HepG2 (cell line): Measurements from ENCODE around the gene MCM3AP. TPM values are rescaled to one million over a fixed set of nuclear protein-coding genes. Genes with fewer than 3 reads are reported as not detected.

Experiments
- ATAC-seq: fragments of 200-7000 bp; cut with Tn5 transposase; 3 replicates; pipeline ENCODE4 v1.9.1; 2020; ENCODE audit warnings: mild to moderate bottlenecking, moderate library complexity
- BruUV-seq: library from RNA; stranded (reverse); fragments of 400-500 nt; replicated peaks from 2 replicates; lab custom pipeline; 2021; lab: Mats Ljungman, UMichigan
- CTCF ChIA-PET: fragments of 300-600 bp; formaldehyde crosslinking; extraction: SDS; loops from one replicate; lab custom pipeline; 2021; ENCODE audit warnings: low total read pairs, inconsistent platforms, low intra/inter-chr PET ratio; lab: Yijun Ruan, JAX
- POLR2A ChIA-PET: fragments of 350-600 bp; sonication (Branson Sonifier 250); formaldehyde crosslinking; loops from one replicate; lab custom pipeline; 2020; ENCODE audit warnings: antibody characterized with exemption, inconsistent platforms; lab: Yijun Ruan, JAX
- DNase-seq: peaks from one replicate; pipeline ENCODE4 v3.0.0-alpha.2; 2015; ENCODE audit warnings: low spot score
- FAIRE-seq: peaks from 3 replicates; lab custom pipeline; 2011; peaks lifted over from hg19 to GRCh38; lab: Jason Lieb, UNC
- H2AFZ ChIP-seq: one replicate; pipeline ENCODE4 v1.6.1; 2011; ENCODE audit warnings: low read length, inconsistent platforms
- H3K27ac ChIP-seq: fragments of 300-600 bp; 3 replicates; pipeline ENCODE4 v1.8.0; 2011; ENCODE audit warnings: mixed run types, mild to moderate bottlenecking, mixed read lengths, low read length, inconsistent platforms; ENCODE audit not compliant: insufficient read depth; ENCODE audit errors: extremely low read length
- H3K27me3 ChIP-seq, 2 experiments: fragments of 200-600 bp in 1 of 2; 2 replicates in 1 of 2; 3 replicates in 1 of 2; pipeline versions ENCODE4 v1.6.0 to v1.8.0; 2011; ENCODE audit warnings: low read length in 2 of 2, mild to moderate bottlenecking in 2 of 2, moderate library complexity in 2 of 2, inconsistent platforms in 1 of 2; ENCODE audit not compliant: insufficient read depth in 2 of 2, control insufficient read depth in 1 of 2
- H3K36me3 ChIP-seq, 2 experiments: fragments of 200-600 bp in 1 of 2; replicated peaks in 1 of 2; 2 replicates in 1 of 2; 3 replicates in 1 of 2; pipeline versions ENCODE4 v1.5.1 to v1.8.0; 2011; ENCODE audit warnings: low read length in 2 of 2, inconsistent platforms in 1 of 2; ENCODE audit not compliant: insufficient read depth in 2 of 2, control insufficient read depth in 1 of 2
- H3K4me1 ChIP-seq: 2 replicates; pipeline ENCODE4 v1.5.1; 2012; ENCODE audit warnings: low read length, inconsistent platforms; ENCODE audit not compliant: insufficient read depth
- H3K4me2 ChIP-seq: 2 replicates; pipeline ENCODE4 v1.6.0; 2011; ENCODE audit warnings: low read depth, low read length, inconsistent platforms
- H3K4me3 ChIP-seq, 3 experiments: fragments of 200-600 bp in 1 of 3; sonication (generic), shearing (Covaris generic) in 1 of 3; replicated peaks in 1 of 3; 2 replicates each; pipeline ENCODE4 v1.5.1; 2011 to 2016; ENCODE audit warnings: low read length in 3 of 3, inconsistent platforms in 2 of 3, low read depth in 2 of 3, mild to moderate bottlenecking in 2 of 3, control low read depth in 1 of 3, mixed read lengths in 1 of 3; ENCODE audit not compliant: insufficient read depth in 1 of 3
- H3K79me2 ChIP-seq: one replicate; pipeline ENCODE4 v1.6.1; 2011; ENCODE audit warnings: low read length, inconsistent platforms; ENCODE audit not compliant: insufficient read depth
- H3K9ac ChIP-seq: 2 replicates; pipeline ENCODE4 v1.6.0; 2011; ENCODE audit warnings: mild to moderate bottlenecking, low read depth, low read length, inconsistent platforms; ENCODE audit not compliant: insufficient read depth
- H3K9me3 ChIP-seq: 2 replicates; pipeline ENCODE4 v1.5.1; 2012; ENCODE audit warnings: mild to moderate bottlenecking, low read length
- H4K20me1 ChIP-seq: 2 replicates; pipeline ENCODE4 v1.6.0; 2011; ENCODE audit warnings: inconsistent platforms, mild to moderate bottlenecking, low read length, moderate library complexity; ENCODE audit not compliant: insufficient read depth
- AKAP8 ChIP-seq: sonication (generic); formaldehyde crosslinking; IDR thresholded peaks from 2 replicates; pipeline ENCODE4 v1.5.1; 2020; ENCODE audit warnings: mild to moderate bottlenecking, missing genetic modification reagents
- BRD4 ChIP-seq: sonication (generic); formaldehyde crosslinking; IDR thresholded peaks from 2 replicates; pipeline ENCODE4 v1.4.0; 2020; ENCODE audit warnings: missing genetic modification reagents
- DNMT3B ChIP-seq: conservative IDR thresholded peaks from 2 replicates; pipeline ENCODE4 v1.6.1; 2016; ENCODE audit warnings: missing biosample characterization, control low read depth
- FOSL2 ChIP-seq: sonication (generic); formaldehyde crosslinking; IDR thresholded peaks from 2 replicates; pipeline ENCODE4 v1.4.0; 2020; ENCODE audit warnings: missing genetic modification reagents
- KLF12 ChIP-seq: sonication (generic); formaldehyde crosslinking; IDR thresholded peaks from 2 replicates; pipeline ENCODE4 v1.4.0; 2020; ENCODE audit warnings: missing genetic modification reagents, borderline replicate concordance
- KLF6 ChIP-seq: IDR thresholded peaks from 2 replicates; pipeline ENCODE4 v1.8.0; 2016; ENCODE audit warnings: missing biosample characterization, missing genetic modification reagents
- RBAK ChIP-seq: sonication (generic); formaldehyde crosslinking; IDR thresholded peaks from 2 replicates; pipeline ENCODE4 v1.5.1; 2020; ENCODE audit warnings: mild to moderate bottlenecking, missing genetic modification reagents
- SOX6 ChIP-seq, 2 experiments: fragments of 450-650 bp in 1 of 2; sonication (generic) in 1 of 2; formaldehyde crosslinking in 1 of 2; IDR thresholded peaks; 2 replicates each; pipeline versions ENCODE4 v1.4.0 to v1.6.1; 2017 to 2020; ENCODE audit warnings: antibody characterized with exemption in 1 of 2, mild to moderate bottlenecking in 1 of 2, missing genetic modification reagents in 1 of 2
- ZKSCAN8 ChIP-seq: IDR thresholded peaks from 2 replicates; pipeline ENCODE4 v1.6.1; 2016; ENCODE audit warnings: borderline replicate concordance, missing genetic modification reagents, missing compliant biosample characterization
- ZNF446 ChIP-seq: sonication (generic); formaldehyde crosslinking; IDR thresholded peaks from 2 replicates; pipeline ENCODE4 v1.5.0; 2020; ENCODE audit warnings: mild to moderate bottlenecking, missing genetic modification reagents
- ZNF562 ChIP-seq: sonication (generic); formaldehyde crosslinking; IDR thresholded peaks from 2 replicates; pipeline ENCODE4 v1.8.0; 2022; ENCODE audit warnings: missing genetic modification reagents, borderline replicate concordance
- ZNF564 ChIP-seq: sonication (generic); formaldehyde crosslinking; IDR thresholded peaks from 2 replicates; pipeline ENCODE4 v1.8.1; 2023; ENCODE audit warnings: mild to moderate bottlenecking, missing genetic modification reagents
- ZNF619 ChIP-seq: sonication (generic); formaldehyde crosslinking; IDR thresholded peaks from 2 replicates; pipeline ENCODE4 v1.4.0; 2020; ENCODE audit warnings: mild to moderate bottlenecking, missing genetic modification reagents
- ZNF761 ChIP-seq: sonication (generic); formaldehyde crosslinking; conservative IDR thresholded peaks from 2 replicates; pipeline ENCODE4 v1.4.0; 2020; ENCODE audit warnings: mild to moderate bottlenecking, missing genetic modification reagents
- WGBS: methylation state at CpG from one replicate; pipeline ENCODE4 v1.1.6; 2017; ENCODE audit warnings: low lambda C conversion rate; 5-methylcytosine and 5-hydroxymethylcytosine counted together
- in situ Hi-C: cut with HindIII; loops from 2 replicates; pipeline ENCODE4 v1.10.0; 2017; ENCODE audit warnings: low pct_unique_long_range_greater_than_20kb; ENCODE audit not compliant: extremely low pct_ligation_motif_present
- intact Hi-C: fragments of 100-400 bp; cut with micrococcal nuclease; formaldehyde crosslinking; loops from one replicate; pipeline ENCODE4 v1.10.0; 2022; ENCODE audit not compliant: unreplicated experiment
- polyA plus RNA-seq, 8 experiments: library from polyadenylated mRNA; depleted of rRNA in 3 of 8; stranded (reverse) in 7 of 8; unstranded in 1 of 8; fragments of >200 nt; fragmentation: Illumina TruSeq in 4 of 8; extraction: Trizol in 4 of 8; gene quantifications; 2 replicates each; pipeline versions ENCODE4 v1.2.1 to v1.2.3, GENCODE V29; 2011 to 2016; ENCODE audit warnings: low read depth in 4 of 8, missing spikeins in 1 of 8, mixed read lengths in 1 of 8; ENCODE audit not compliant: insufficient read depth in 1 of 8
- total RNA-seq, 5 experiments: library from RNA; depleted of rRNA; stranded (reverse); fragments of >200 nt; fragmentation: Illumina TruSeq; extraction: Trizol; gene quantifications; 2 replicates each; pipeline ENCODE4 v1.2.3, GENCODE V29; 2016; ENCODE audit warnings: low read depth in 1 of 5
- TF ChIP-seq, protein P1 (sequence below): sonication (generic); formaldehyde crosslinking; IDR thresholded peaks from 2 replicates; pipeline ENCODE4 v1.5.0; 2020; ENCODE audit warnings: missing genetic modification reagents
- TF ChIP-seq, protein P2 (sequence below): sonication (generic); formaldehyde crosslinking; IDR thresholded peaks from 2 replicates; pipeline ENCODE4 v1.8.0; 2022; ENCODE audit warnings: mild to moderate bottlenecking, missing genetic modification reagents, moderate library complexity
- TF ChIP-seq, protein P3 (sequence below): sonication (generic); formaldehyde crosslinking; IDR thresholded peaks from 2 replicates; pipeline ENCODE4 v1.5.0; 2020; ENCODE audit warnings: missing genetic modification reagents
- TF ChIP-seq, protein P4 (sequence below): sonication (generic); formaldehyde crosslinking; IDR thresholded peaks from 2 replicates; pipeline ENCODE4 v1.4.0; 2020; ENCODE audit warnings: missing genetic modification reagents
- TF ChIP-seq, protein P5 (sequence below): sonication (generic); formaldehyde crosslinking; IDR thresholded peaks from 2 replicates; pipeline ENCODE4 v1.5.0; 2020; ENCODE audit warnings: mild to moderate bottlenecking, missing genetic modification reagents

The MCM3AP gene
- total and polyA plus RNA-seq, 2 of the 13 experiments (the other 11 are each of a cell fraction or from before 2014, with no cell fraction given), result 27.0 to 54.7 TPM

DNA sequence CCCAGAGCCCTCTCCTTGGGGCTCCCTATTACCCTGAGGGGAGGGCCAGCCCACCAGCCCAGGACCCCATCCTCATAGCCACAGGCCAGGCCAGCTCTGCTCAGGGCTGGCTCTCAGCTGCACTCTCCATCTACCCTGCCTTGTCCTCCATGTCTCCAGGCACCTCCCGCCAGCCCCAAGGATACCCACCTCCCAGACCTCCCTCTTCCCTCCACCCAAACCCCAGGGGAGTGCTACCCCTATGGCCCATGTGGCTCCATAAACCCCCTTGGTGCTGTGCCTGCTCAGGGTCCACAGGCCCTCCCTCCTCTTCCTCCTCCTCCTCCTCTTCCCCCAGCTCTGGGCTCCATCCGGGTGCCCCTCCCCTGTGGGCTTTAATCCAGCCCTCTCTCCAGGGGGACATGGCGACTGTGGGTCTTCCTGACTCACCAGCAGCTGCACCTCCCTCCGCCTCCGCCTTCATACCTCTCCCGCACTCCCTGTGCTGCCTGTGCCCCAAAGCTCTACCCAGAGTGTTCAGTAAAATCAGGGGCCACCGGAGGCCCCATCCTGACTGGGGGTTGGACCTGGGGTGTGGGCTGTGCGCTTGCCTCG lies 9.9 kb upstream of the MCM3AP start:
- Histone ChIP-seq H3K4me3 (peak overlapping the region; percentile 49 to 69 (median 67)), H3K9ac (peak overlapping the region; percentile 34; the same call in 1 of the 2 replicates), H4K20me1 (no peaks in the 10 kb centered on the region), H3K4me2 (peak overlapping the region; percentile 95), H3K36me3 (peaks cover 1 to 15% of the 10 kb centered on the region in 2 experiments; a peak in 1 of 5 replicates), H3K79me2 (no peaks in the 10 kb centered on the region), H3K27ac (peak overlapping the region; percentile 60), H3K9me3 (no peaks in the 10 kb centered on the region), H2AFZ (no peak overlapping the region), H3K4me1 (peaks cover 30% of the 10 kb centered on the region), H3K27me3 (no peaks in the 10 kb centered on the region)
- DNase-seq, result peak; percentile 39
- in situ Hi-C loops, result no loop called here
- POLR2A ChIA-PET, result interaction anchor here (0.8 to 1.9 kb wide), 4 partner anchors 10 to 163 kb away, joined by 4 to 8 read pairs (median 4); partner anchors contain the start of gene MCM3AP
- WGBS, result 15% methylated on average over 8 of the region's 9 CpGs
- FAIRE-seq, result no peak
- BruUV-seq, result no TSS peak
- CTCF ChIA-PET, result no interaction called here
- intact Hi-C loops, result no loop called here
- peak; percentile 63 for ATAC-seq
- TF ChIP-seq RBAK (no peak), KLF6 (CRISPR knock-in tag) (no peak), ZNF619 (CRISPR knock-in tag) (no peak), BRD4 (no peak), ZNF761 (no peak), ZNF446 (CRISPR knock-in tag) (no peak), ZNF562 (CRISPR knock-in tag) (no peak), KLF12 (no peak), ZNF564 (CRISPR knock-in tag) (0 out of 2 replicates have a peak, but pooled peaks have one; percentile 7), SOX6 (IDR thresholded peaks at IDR 0.05) (no peak), SOX6 (CRISPR knock-in tag; IDR thresholded peaks at IDR 0.05) (no peak), ZKSCAN8 (CRISPR knock-in tag) (no peak), FOSL2 (CRISPR knock-in tag) (peak; percentile 7; the same call in 1 of the 2 replicates), AKAP8 (CRISPR knock-in tag) (peak; percentile 8; the same call in 1 of the 2 replicates), DNMT3B (CRISPR knock-in tag) (no peak)
- TF ChIP-seq, protein P1, sequence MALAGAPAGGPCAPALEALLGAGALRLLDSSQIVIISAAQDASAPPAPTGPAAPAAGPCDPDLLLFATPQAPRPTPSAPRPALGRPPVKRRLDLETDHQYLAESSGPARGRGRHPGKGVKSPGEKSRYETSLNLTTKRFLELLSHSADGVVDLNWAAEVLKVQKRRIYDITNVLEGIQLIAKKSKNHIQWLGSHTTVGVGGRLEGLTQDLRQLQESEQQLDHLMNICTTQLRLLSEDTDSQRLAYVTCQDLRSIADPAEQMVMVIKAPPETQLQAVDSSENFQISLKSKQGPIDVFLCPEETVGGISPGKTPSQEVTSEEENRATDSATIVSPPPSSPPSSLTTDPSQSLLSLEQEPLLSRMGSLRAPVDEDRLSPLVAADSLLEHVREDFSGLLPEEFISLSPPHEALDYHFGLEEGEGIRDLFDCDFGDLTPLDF (CRISPR knock-in tag), result no peak
- TF ChIP-seq, protein P2, sequence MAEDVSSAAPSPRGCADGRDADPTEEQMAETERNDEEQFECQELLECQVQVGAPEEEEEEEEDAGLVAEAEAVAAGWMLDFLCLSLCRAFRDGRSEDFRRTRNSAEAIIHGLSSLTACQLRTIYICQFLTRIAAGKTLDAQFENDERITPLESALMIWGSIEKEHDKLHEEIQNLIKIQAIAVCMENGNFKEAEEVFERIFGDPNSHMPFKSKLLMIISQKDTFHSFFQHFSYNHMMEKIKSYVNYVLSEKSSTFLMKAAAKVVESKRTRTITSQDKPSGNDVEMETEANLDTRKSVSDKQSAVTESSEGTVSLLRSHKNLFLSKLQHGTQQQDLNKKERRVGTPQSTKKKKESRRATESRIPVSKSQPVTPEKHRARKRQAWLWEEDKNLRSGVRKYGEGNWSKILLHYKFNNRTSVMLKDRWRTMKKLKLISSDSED, result no peak
- TF ChIP-seq, protein P3, sequence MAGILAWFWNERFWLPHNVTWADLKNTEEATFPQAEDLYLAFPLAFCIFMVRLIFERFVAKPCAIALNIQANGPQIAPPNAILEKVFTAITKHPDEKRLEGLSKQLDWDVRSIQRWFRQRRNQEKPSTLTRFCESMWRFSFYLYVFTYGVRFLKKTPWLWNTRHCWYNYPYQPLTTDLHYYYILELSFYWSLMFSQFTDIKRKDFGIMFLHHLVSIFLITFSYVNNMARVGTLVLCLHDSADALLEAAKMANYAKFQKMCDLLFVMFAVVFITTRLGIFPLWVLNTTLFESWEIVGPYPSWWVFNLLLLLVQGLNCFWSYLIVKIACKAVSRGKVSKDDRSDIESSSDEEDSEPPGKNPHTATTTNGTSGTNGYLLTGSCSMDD (CRISPR knock-in tag), result no peak
- TF ChIP-seq, protein P4, sequence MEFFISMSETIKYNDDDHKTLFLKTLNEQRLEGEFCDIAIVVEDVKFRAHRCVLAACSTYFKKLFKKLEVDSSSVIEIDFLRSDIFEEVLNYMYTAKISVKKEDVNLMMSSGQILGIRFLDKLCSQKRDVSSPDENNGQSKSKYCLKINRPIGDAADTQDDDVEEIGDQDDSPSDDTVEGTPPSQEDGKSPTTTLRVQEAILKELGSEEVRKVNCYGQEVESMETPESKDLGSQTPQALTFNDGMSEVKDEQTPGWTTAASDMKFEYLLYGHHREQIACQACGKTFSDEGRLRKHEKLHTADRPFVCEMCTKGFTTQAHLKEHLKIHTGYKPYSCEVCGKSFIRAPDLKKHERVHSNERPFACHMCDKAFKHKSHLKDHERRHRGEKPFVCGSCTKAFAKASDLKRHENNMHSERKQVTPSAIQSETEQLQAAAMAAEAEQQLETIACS (CRISPR knock-in tag), result no peak
- TF ChIP-seq, protein P5, sequence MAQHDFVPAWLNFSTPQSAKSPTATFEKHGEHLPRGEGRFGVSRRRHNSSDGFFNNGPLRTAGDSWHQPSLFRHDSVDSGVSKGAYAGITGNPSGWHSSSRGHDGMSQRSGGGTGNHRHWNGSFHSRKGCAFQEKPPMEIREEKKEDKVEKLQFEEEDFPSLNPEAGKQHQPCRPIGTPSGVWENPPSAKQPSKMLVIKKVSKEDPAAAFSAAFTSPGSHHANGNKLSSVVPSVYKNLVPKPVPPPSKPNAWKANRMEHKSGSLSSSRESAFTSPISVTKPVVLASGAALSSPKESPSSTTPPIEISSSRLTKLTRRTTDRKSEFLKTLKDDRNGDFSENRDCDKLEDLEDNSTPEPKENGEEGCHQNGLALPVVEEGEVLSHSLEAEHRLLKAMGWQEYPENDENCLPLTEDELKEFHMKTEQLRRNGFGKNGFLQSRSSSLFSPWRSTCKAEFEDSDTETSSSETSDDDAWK, result no peak
